ENCODE results near the gene KLF3. TPM values are rescaled to one million over a fixed set of nuclear protein-coding genes. Genes with fewer than 3 reads are reported as not detected.

Gene KLF3
- total and polyA plus RNA-seq, 2 experiments from 2014 or later, result 15.0 to 16.5 TPM

GRCh38 chr4:38693569-38693968, 29.6 kb downstream of the KLF3 start:
- Histone ChIP-seq H3K4me3 (no peak overlapping the region), H3K4me1 (ENCODE audit: insufficient read depth) (peaks cover 10% of the 10 kb centered on the region), H3K9me2 (ENCODE audit: insufficient read depth) (no peaks in the 10 kb centered on the region), H2AFZ (no peak overlapping the region), H3F3A (replicated peaks; ENCODE audit: low read depth) (no peaks in the 10 kb centered on the region), H3K27me3 (ENCODE audit: insufficient read depth) (no peaks in the 10 kb centered on the region), H3K79me2 (replicated peaks; ENCODE audit: insufficient read depth) (no peaks in the 10 kb centered on the region), H4K20me1 (replicated peaks; ENCODE audit: insufficient read depth) (no peaks in the 10 kb centered on the region), H3K27ac (ENCODE audit: low read depth) (0 out of 2 replicates have a peak overlapping the region, but pooled peaks have one; percentile 39), H3K36me3 (ENCODE audit: insufficient read depth) (peaks cover 45% of the 10 kb centered on the region), H3K4me2 (no peak overlapping the region)
- TF ChIP-seq POLR2AphosphoS5 (IDR thresholded peaks at IDR 0.05; ENCODE audit: low read depth), result no peak
- TF ChIP-seq STAT1 (IDR thresholded peaks at IDR 0.05; ENCODE audit: unreplicated experiment), result no peak
- TF ChIP-seq ZNF114 (CRISPR knock-in tag; IDR thresholded peaks at IDR 0.05), result no peak
- no peak for TF ChIP-seq ZNF331 (CRISPR knock-in tag; IDR thresholded peaks at IDR 0.05; ENCODE audit: low read depth)
- TF ChIP-seq REST (IDR thresholded peaks at IDR 0.05; ENCODE audit: unreplicated experiment), result no peak
- TF ChIP-seq NANOG (IDR thresholded peaks at IDR 0.05; ENCODE audit: borderline replicate concordance), result no peak
- TF ChIP-seq EZH2 (IDR thresholded peaks at IDR 0.05; ENCODE audit: low read depth, unreplicated experiment), result no peak
- no peak for TF ChIP-seq EZH2phosphoT487 (IDR thresholded peaks at IDR 0.05; ENCODE audit: unreplicated experiment)
- TF ChIP-seq JUNB (IDR thresholded peaks at IDR 0.05; ENCODE audit: unreplicated experiment), result no peak
- no peak for TF ChIP-seq CTCF (conservative IDR thresholded peaks at IDR 0.05; ENCODE audit: low read depth in 2 of 2)
- TF ChIP-seq ETS1 (IDR thresholded peaks at IDR 0.05), result no peak
- no peak for TF ChIP-seq ZNF462 (CRISPR knock-in tag; IDR thresholded peaks at IDR 0.05)
- TF ChIP-seq CREB1 (CRISPR knock-in tag; IDR thresholded peaks at IDR 0.05; ENCODE audit: low read depth), result no peak
- DNase-seq (ENCODE audit: low spot score) (no peak), ATAC-seq (no peak)
- Mint-ChIP-seq H3K9me3 (no peaks in the 10 kb centered on the region), H3K27me3 (ENCODE audit: insufficient read depth, low read depth, poor library complexity) (no peaks in the 10 kb centered on the region), H3K4me3 (no peak overlapping the region), H3K27ac (no peak overlapping the region), H3K36me3 (ENCODE audit: low read depth) (peaks cover 76% of the 10 kb centered on the region), H3K4me1 (peaks cover 12% of the 10 kb centered on the region)
